Ishikawa (cell line): ENCODE results near the gene EOLA1.
"Not testable (repeated sequence)": the region's sequence is repeated elsewhere in the genome, so short reads cannot be mapped to it uniquely, and the experiment has no call there.

ENCODE experiments used
- EGR1 ChIP-seq: IDR thresholded peaks from 2 replicates; pipeline ENCODE4 v1.6.1; 2012
- EP300 ChIP-seq: IDR thresholded peaks from 2 replicates; pipeline ENCODE4 v1.6.1; 2012; ENCODE audit warnings: borderline replicate concordance
- FOXM1 ChIP-seq: IDR thresholded peaks from 2 replicates; pipeline ENCODE4 v1.6.1; 2012; ENCODE audit warnings: low read depth, borderline replicate concordance
- RAD21 ChIP-seq: IDR thresholded peaks from 2 replicates; pipeline ENCODE4 v1.6.1; 2012; ENCODE audit warnings: low read depth
- TAF1 ChIP-seq: IDR thresholded peaks from 2 replicates; pipeline ENCODE4 v1.6.1; 2012; ENCODE audit warnings: low read depth, mild to moderate bottlenecking
- TEAD4 ChIP-seq: IDR thresholded peaks from 2 replicates; pipeline ENCODE4 v1.6.1; 2012
- TF ChIP-seq, protein P1 (sequence below): IDR thresholded peaks from 2 replicates; pipeline ENCODE4 v1.6.1; 2012; ENCODE audit warnings: low read depth, mild to moderate bottlenecking
- TF ChIP-seq, protein P2 (sequence below): IDR thresholded peaks from 2 replicates; pipeline ENCODE4 v1.6.1; 2012

DNA sequence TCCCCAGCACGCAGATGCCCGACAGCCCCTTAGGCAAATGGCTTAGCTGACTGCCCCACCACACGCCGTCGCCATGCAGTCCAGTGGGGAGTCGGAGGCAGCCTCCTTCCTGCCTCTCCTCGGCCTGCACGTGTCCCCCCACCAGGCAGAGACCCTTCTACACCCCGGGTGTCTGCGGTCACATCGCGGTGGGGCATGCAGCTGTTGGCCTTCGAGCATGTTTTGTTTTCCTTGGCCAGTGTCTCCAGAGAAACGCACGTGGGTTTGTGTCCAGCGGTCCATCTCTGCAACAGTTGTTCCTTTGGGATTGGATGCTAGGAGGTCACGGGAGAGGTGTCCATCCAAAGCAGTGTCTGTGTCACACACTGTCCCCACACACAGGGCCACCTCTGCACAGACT, 54.4 kb downstream of the EOLA1 start, which contains the start of gene HSFX2:
- not testable (repeated sequence) for TF ChIP-seq TAF1, EGR1, EP300, TEAD4, RAD21, FOXM1
- TF ChIP-seq, protein P1, sequence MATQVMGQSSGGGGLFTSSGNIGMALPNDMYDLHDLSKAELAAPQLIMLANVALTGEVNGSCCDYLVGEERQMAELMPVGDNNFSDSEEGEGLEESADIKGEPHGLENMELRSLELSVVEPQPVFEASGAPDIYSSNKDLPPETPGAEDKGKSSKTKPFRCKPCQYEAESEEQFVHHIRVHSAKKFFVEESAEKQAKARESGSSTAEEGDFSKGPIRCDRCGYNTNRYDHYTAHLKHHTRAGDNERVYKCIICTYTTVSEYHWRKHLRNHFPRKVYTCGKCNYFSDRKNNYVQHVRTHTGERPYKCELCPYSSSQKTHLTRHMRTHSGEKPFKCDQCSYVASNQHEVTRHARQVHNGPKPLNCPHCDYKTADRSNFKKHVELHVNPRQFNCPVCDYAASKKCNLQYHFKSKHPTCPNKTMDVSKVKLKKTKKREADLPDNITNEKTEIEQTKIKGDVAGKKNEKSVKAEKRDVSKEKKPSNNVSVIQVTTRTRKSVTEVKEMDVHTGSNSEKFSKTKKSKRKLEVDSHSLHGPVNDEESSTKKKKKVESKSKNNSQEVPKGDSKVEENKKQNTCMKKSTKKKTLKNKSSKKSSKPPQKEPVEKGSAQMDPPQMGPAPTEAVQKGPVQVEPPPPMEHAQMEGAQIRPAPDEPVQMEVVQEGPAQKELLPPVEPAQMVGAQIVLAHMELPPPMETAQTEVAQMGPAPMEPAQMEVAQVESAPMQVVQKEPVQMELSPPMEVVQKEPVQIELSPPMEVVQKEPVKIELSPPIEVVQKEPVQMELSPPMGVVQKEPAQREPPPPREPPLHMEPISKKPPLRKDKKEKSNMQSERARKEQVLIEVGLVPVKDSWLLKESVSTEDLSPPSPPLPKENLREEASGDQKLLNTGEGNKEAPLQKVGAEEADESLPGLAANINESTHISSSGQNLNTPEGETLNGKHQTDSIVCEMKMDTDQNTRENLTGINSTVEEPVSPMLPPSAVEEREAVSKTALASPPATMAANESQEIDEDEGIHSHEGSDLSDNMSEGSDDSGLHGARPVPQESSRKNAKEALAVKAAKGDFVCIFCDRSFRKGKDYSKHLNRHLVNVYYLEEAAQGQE = not testable (repeated sequence)
- TF ChIP-seq, protein P2, sequence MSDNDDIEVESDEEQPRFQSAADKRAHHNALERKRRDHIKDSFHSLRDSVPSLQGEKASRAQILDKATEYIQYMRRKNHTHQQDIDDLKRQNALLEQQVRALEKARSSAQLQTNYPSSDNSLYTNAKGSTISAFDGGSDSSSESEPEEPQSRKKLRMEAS = not testable (repeated sequence)
